Measurements from ENCODE around the gene TACC3.

Gene TACC3

DNA sequence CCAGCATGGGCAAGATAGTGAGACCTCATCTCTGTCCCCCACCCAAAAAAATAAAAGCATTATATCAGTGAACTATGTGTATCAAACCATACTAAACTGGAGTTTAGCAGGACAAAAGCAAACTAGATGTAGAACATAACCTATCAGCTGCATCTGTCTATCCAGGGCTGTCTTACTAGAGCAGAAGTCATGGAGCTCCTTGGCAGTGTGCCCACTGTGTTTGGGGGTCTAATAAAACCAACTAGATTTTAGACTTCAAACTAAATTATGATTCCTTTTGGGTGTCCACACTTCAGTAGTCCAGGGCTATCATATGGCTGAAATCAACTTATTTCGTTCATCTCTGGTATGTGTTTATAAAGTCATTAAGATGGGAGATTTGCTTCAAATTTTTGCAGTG, 17.5 kb upstream of the TACC3 start:
- no peak for DNase-seq (ENCODE audit: low spot score)

DNA sequence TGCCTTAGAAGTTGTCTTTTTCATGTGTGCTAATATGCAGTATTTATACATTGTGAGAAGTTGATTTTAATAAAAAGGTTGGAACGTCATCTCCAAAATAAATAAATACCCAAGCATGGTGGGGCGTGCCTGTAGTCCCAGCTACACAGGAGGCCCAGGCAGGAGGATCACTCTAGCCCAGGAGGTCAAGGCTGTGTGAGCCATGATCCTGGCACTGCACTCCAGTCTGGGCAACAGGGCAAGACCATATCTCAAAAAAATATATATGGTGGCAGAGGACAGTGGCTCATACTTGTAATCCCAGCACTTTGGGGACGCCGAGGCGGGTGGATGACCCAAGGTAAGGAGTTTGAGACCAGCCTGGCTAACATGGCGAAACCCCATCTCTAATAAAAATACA, 15.6 kb upstream of the TACC3 start:
- DNase-seq (ENCODE audit: low spot score): no peak

- DNase-seq (ENCODE audit: low spot score): no peak
Observed at GRCh38 chr4:1706358-1706757, 15.0 kb upstream of the TACC3 start.

- DNase-seq (ENCODE audit: low spot score): no peak
Observed at GRCh38 chr4:1708581-1708980, 12.7 kb upstream of the TACC3 start.

GRCh38 chr4:1711055-1711570, 10.2 kb upstream of the TACC3 start:
- DNase-seq (ENCODE audit: low spot score): no peak

GRCh38 chr4:1711571-1712215, 9.6 kb upstream of the TACC3 start:
- no peak for DNase-seq (ENCODE audit: low spot score)

DNA sequence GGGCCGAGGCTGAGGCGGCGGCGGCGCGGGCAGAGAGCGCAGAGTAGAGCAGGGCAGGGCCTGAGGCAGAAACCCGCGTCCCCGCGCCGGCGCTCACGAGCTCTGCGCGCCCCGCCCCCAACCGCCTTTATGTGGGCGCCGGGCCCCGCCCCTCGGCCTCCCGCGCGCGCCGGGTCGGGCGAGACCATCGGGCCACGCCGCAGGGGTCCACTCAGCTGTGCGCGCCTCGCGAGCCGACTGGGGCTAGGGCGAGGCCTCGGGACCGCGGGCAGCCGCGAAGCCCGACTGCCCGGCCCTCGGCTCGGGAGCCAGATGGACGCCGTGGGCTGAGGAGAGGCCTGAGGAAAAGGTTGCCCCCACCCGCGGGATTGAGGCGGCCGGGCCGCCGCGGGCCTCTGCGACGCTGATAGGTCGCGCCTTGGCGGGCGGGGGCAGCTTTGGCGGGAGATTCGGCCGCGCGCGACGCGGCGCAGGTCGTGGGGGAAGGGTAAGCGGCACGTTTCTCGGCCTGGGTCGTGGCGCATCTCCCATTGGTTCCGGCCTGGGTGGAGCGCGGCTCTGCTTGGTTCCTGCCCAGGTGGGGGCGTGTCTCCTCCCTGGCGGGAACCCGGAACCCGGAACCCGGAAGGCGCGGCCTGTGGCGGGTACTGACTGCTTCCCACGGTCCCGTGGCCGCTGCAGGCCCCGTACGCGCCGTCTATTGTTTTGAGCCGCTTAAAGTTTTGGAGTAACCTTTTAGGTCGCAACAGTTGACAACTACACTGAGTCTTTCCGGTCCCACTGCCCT, 8.9 kb upstream of the TACC3 start, which contains the start of gene SLBP:
Gene SLBP (minus strand): TSS at position 104 of the 787 bp plus-strand sequence. CDS start 131 bp downstream, outside the sequence.
- peak; percentile 71 for DNase-seq (ENCODE audit: low spot score)

- no peak for DNase-seq (ENCODE audit: low spot score)
Observed at GRCh38 chr4:1713003-1713851, 8.1 kb upstream of the TACC3 start.

- DNase-seq (ENCODE audit: low spot score): no peak
Observed at GRCh38 chr4:1714303-1715001, 6.9 kb upstream of the TACC3 start.

DNA sequence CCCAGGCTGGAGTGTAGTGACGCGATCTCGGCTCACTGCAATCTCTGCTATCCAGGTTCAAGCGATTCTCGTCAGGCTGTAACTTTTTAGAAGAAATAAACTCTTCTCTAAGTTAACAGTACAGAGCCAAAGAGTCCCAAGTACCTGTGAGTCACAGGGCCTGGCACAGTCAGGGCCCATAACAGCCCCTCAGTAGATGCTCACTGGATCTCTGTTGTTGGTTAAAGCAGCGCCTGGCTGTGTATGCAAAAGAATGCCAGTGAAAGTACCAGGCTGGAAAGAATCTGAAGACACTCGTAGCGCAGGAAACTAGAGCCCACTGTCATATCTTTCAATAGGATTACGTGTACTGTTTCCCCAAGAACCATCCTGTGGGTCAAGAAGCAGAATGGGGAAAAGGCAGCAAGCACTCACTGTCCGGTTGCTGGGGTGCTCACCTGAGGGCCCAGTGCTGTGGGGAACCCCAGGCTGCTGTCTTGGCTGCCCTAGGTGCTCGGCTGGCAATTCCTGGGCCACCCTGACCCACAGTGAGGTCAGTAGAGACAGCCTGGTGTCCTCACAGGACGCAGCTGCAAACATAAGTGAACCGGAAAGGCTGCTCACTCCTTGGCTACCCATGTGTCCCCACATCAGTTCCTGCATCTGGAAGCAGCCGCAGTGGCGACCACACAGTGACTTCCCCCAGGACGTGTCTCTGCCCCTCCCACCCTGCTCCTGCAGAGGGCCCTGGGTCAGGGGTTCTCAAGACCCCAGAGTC, 6.1 kb upstream of the TACC3 start:
- DNase-seq (ENCODE audit: low spot score): no peak

GRCh38 chr4:1716065-1716945, 5.0 kb upstream of the TACC3 start:
- no peak for DNase-seq (ENCODE audit: low spot score)

DNA sequence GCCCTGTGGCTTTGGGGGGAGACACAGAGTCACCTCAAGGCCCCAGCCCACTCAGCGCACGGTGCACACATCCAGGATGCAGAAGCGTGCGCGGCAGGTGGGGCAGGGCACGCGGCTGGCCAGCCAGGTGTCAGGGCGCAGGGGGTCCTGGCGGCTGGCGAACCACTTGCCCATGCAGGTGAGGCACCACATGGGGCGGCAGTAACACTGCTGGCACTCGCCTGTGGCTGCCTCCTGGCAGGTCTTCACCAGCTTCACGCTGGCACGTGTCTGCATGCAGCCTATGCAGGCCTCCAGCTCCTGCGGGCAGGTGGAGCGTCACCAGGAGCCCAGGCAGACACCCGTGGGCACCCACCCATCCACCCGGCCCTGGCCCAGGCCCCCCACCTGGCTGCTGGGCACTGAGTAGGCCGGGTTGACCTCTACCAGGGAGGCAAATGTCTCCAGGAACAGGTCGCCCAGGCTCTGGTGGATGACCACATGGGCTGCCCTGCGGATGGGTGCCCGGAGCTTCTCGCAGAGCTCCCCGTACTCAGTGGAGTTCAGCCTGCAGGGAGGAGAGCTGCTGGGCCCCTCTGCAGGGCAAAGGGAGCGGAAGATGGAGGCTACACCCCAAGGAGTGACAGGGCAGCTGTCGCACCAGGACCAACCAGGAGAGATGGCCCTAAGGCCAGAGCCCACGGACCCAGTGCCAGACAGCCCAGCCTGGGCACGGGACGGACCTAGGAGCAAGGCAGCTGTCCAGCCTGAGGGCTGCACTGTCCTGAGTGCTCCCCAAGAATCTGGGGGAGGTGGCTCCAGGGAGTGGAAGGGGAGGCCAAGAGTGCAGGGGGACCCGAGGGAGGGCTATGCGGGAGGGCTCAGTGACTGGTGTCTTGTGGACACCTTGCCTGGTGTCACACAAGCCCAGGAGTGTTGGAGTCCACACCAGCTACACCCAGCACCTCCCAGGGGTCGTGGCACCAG, 3.9 kb upstream of the TACC3 start:
- no peak for DNase-seq (ENCODE audit: low spot score)

DNA sequence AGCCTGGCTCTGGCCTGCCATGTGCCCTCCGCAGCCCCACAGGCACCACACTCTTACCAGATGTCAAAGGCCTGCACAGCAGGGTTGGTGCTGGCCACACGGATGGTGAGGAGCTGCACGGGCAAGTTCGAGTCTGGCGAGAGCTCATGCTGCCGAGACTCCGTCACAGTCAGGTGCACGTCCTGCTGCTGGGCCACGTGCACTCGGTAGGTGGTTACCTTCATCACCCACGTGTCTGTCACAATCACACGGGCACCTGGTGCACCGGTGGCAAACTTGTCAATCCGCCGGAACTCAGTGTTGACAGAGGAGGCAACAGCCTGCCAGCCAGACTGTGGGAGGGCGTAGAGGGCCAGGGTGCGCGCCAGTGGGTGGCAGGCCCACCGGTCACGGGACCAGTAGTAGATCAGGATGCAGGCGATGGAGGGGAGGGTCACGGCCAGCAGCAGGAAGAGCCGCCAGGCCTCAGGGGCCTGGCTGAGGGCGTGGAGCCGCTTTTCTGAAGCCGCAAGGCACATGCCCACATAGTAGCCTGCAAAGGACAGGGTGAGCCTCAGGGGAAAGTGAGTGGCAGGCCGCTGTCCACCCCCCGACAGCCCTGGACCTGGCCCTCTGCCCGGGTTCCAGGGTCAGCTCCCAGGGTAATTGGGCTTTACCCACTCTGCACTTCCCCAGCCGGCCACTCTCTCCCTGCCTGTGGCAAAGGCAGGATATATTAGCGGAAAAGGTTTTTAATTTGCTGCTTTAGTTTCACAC, 3.0 kb upstream of the TACC3 start:
- DNase-seq (ENCODE audit: low spot score): no peak

DNA sequence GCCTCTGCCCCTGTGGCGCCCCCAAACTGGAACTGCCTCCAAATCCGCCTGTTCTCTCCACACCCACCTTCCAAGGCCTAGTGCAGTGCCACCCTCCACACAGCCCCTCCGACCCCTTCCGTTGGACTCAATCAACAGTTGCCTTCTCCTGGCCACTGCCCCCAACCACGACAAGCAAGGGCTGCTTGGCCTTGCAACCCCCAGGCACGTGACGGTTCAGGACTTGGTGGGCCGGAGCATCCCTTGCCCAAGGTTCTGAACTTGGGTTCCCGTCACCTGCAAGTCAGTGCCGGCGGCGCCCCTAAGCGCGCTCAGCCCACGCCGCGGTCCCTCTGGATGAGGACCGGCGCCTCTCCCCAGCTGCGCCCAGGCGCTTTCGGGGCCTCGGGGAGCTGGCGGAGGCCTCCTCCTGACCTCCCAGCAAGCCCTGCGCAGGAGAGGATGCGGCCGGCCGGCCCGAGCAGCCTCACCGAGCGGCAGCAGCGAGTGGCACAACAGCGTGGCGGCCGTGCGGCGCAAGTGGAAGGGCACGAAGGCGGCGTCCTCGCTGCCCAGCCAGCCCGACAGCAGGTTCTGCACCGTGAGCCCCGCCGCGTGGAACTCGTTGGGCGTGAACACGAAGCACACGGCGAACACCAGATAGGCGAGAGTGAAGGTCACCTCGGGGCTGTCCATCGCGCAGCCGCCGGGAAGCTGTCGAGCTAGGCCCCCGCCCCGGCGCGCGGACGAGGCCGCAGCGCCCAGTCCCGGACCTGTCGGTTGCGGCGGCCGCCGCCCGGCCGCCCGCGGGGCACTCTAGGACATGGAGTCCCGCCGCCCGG, 948 bp upstream of the TACC3 start:
- DNase-seq (ENCODE audit: low spot score): no peak

GRCh38 chr4:1721666-1722550, 587 bp downstream of the TACC3 start:
- DNase-seq (ENCODE audit: low spot score): no peak

DNA sequence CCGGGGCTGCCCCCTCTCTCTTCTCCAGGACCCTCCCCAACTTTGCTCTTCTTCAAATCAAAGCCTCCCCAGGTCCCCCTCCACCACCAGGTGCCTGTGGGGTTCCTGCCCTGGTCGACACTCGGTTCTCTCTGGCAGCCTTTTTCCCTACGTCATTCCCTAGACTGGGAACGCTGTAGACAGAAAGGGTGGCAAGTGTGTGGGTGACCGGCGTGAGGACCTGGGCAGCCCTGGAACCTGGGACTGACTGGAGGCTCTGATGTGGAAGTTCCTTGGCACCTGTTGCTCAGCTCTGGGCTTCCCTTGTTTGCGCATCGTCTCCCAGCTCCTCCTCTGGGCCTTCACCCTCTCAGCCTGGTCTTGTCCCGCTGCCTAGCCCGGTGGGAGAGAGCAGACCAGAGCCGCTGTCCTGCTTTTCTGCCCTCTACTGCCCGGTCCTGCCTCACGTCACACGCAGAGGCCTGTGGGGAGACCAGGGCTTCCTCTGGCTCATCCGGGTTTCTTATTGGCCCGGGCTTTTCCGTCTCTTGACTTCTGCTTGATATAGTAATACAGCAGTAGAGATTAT, 1.3 kb downstream of the TACC3 start:
- DNase-seq (ENCODE audit: low spot score): no peak

Data from pons (tissue), 1 donor.